22Rv1 (cell line): Measurements from ENCODE around the gene SYT15.

Source experiments
- ZFX ChIP-seq: fragments of 450-650 bp; IDR thresholded peaks from 2 replicates; pipeline ENCODE4 v1.6.1; 2017; ENCODE audit warnings: antibody characterized with exemption, borderline replicate concordance
- TF ChIP-seq, protein P1 (sequence below): fragments of 450-650 bp; IDR thresholded peaks from 2 replicates; pipeline ENCODE4 v1.5.1; 2017; ENCODE audit warnings: mild to moderate bottlenecking

DNA sequence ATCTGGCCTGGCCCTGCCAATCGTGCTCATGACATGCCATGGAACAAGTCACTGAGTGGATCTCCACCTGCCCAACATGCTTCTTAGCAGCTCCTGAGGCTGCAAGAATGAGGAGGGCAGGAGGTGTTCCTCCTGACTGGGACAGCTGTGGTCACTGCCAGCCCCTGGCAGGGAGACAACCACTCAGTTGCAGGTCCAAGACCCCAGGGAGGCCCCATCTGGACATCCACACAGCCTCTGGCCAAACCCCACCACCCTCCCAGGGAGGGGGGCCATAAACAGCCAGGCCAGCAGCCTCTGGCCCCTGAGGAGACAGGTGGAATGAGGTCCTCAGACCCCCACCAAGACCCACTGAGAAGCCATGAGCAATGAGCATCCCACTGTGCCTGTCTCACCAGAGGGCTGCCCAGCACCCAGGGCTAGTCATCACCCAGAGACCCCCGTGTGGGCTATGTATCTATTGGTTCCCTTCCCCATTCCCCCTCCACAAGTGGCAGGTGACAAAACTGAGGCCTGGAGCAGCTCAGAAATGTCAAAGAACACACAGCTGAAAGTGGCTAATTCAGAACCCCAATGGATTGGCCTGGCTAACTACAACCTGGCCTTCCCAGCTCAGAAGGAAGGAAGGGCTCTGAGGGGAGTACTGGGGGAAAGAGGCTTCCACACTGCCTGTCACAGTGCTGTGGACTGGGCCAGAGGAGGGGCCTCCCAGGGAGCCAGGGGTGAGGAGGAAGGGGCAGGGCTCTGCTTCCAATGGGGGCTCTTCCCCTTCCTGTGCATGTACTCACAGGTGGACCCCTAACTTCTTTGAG lies 25.5 kb upstream of the SYT15 start:
- TF ChIP-seq, protein P1, sequence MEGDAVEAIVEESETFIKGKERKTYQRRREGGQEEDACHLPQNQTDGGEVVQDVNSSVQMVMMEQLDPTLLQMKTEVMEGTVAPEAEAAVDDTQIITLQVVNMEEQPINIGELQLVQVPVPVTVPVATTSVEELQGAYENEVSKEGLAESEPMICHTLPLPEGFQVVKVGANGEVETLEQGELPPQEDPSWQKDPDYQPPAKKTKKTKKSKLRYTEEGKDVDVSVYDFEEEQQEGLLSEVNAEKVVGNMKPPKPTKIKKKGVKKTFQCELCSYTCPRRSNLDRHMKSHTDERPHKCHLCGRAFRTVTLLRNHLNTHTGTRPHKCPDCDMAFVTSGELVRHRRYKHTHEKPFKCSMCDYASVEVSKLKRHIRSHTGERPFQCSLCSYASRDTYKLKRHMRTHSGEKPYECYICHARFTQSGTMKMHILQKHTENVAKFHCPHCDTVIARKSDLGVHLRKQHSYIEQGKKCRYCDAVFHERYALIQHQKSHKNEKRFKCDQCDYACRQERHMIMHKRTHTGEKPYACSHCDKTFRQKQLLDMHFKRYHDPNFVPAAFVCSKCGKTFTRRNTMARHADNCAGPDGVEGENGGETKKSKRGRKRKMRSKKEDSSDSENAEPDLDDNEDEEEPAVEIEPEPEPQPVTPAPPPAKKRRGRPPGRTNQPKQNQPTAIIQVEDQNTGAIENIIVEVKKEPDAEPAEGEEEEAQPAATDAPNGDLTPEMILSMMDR = no peak
- TF ChIP-seq ZFX = no peak
